CD4-positive, alpha-beta T cell treated with Interleukin-1 beta for 1 hour (primary cell): Measurements from ENCODE around the gene ERC1.
"Not testable (repeated sequence)": the region's sequence is repeated elsewhere in the genome, so short reads cannot be mapped to it uniquely, and the experiment has no call there.

Experiments
- DNase-seq, 2 donors: peaks; one replicate each; pipeline ENCODE4 v3.0.0-alpha.2; 2020 to 2022

ERC1 gene

GRCh38 chr12:1246637-1247036, 255.6 kb downstream of the ERC1 start:
- DNase-seq, result no peak

DNA sequence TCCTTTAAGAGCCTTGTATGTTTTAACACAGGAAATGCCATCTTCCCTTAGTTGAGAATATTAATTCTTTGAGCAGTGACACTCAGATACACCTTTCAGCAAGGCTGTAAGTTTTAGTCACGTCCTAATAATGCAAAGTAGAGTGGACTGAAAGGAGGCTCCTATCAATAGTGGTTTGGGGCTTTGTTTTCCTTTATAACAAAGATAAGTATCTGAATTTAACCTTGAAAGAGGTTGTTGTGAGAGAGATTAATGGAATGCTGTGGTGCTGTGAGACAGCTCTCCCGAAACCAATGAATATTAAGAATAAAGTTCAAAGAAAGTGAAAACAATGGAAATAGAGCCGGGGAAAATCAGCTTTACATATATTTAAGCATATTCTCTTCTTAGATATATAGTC, 259.6 kb downstream of the ERC1 start:
- no peak for DNase-seq

DNA sequence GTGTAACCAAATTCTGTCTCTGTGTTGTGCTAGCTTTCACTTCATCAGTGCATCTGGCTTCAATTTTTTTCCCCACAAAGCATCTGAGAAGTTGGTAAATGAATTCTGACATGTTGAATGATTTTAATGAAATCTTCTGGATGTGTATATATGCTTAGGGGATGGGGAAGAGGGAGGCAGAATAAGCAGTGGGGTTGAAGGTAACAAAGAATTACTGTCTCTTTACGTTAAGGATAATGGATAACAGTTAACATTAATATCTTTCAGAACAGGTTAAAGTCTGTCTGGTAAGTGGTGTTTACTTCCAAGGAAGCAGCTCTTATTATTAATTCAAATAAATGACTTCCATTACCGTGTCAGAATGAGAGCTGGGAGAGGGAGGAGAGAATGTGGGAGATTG, 261.7 kb downstream of the ERC1 start:
- no peak for DNase-seq

- DNase-seq, result not testable (repeated sequence)
These were observed 264.1 kb downstream of the ERC1 start for GRCh38 chr12:1255125-1255524.

- DNase-seq, result not testable (repeated sequence)
These were observed 264.8 kb downstream of the ERC1 start for GRCh38 chr12:1255854-1256253.

DNA sequence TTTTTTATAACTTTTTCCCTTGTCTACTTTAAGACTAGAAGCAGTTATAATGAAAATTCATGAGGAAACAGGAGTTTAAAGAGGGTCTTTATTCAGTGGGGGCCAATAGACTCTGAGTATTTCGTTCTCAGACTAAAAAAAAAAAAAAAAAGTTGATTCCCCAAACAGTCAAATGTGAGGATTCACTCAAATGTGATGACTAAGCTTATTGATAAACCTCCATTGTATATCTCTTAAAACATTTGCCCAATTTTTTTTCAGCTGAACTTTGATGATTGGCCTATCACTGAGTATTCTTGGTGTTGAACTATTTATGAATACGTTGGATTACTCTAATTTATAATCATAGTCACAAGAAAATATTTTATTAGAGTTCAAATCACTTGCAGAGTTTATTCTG, 265.3 kb downstream of the ERC1 start:
- no peak for DNase-seq

- DNase-seq, result no peak
These were observed 266.0 kb downstream of the ERC1 start for GRCh38 chr12:1256991-1257390.

GRCh38 chr12:1262011-1262410, 271.0 kb downstream of the ERC1 start:
- no peak for DNase-seq

DNA sequence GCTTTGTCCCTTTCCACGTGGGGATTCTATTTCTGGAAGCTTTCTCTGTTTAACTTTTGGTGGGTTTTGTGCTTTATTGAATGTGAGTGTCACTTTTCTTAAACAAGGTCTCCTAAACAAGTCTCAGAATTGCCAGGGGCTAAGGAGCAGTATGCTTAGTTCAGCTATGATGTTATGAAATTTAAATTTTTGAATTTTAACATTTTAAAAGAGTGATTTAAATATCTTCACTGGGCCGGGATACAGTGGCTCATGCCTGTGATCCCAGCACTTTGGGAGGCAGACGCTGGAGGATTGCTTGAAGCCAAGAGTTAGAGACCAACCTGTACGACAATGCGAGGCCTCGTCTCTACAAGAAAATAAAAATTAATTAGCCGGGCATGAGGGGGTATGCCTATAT, 276.2 kb downstream of the ERC1 start:
- DNase-seq, result no peak

- no peak for DNase-seq
These were observed 281.1 kb downstream of the ERC1 start for GRCh38 chr12:1272142-1272541.

- DNase-seq, result no peak
These were observed 282.0 kb downstream of the ERC1 start for GRCh38 chr12:1273051-1273450.

DNA sequence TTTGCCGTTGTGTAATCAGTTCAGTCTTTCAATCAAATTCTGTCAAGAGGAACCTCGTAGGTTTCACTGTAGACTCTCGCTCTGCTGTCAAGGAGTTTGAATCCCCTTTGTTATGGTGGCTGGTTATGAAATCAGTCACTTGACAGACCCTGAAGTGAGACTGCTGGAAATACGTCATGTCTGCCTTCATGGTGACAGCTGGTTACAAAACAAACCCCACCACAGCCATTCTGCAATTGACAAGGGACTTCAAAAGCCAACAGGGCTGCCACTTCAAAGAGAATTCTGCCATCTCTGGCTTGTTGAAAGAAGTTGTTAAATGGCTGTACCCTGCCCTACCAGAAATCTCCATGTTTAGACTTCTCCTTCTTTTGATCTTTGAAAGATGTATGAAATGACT, 286.9 kb downstream of the ERC1 start:
- DNase-seq, result peak; percentile 40 to 69

DNA sequence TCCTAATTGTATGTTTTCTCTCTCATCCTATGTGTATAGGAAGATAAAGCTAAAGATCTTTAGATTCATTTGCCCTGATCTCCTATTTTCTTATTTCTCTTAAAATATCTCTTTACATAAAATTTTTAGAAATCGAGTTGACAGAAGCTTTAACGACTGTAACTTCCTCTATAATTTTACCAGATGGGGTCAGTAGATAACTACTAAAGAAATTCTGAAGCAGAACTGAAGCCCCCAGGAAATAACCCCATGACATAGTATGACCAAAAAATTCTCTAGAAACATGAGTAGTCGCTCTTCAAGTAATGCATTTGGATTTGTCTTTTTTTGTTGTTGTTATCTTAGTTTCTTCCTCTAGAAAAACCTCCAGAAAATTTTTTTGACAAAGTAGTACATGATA, 288.0 kb downstream of the ERC1 start:
- no peak for DNase-seq

- no peak for DNase-seq
These were observed 289.0 kb downstream of the ERC1 start for GRCh38 chr12:1280059-1280458.

DNA sequence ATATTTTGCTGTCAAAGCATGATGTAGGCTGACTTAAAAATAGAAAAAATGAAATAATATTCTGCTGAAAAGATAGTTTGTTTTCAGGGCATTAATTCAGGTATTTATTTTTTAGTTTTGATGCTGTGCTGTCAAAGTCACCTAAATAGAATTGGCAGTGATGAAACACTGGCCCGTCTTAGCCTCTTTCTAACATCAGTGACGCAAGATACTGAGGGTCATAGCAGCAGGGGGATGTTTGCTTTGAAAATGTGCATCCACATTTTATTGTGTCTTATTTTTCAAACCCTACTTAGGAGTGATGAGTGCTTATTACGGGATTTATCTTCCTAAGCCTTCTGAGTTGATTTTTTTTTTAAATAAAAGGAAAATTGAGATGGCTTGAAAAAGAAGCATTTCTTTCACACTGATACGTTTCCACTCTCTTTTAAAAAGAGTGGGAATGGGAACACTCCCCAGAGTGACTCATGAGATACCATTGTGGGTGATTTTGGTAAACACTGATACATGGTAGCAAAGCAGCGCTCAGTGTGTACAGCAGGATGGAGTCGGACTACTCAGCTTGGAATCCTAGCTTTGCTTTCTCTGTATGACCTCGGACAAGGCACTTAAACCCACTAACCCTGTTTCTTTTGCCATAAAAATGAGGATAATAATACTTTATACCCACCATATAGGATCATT, 290.8 kb downstream of the ERC1 start:
- no peak for DNase-seq

- no peak for DNase-seq
These were observed 291.8 kb downstream of the ERC1 start for GRCh38 chr12:1282670-1283315.

DNA sequence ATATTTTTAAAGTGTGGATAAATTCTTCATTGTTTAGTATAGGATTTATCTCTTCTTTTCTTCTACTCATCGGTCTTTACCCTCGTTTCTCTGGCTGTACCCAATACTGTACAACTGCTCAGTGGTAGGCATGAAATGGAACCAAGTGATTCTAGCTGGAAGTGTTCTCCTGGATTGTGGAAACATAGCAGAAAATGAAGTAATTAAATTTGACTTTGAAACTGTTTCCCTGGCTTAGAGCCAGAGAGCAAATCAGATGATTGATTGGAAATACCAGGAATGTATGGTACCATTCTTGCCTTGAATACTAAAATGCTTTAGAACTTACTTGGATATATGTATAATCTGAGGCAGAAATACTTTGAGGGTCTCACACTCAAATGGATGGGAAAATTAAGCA, 292.3 kb downstream of the ERC1 start:
- DNase-seq, result no peak

- DNase-seq, result no peak
These were observed 293.6 kb downstream of the ERC1 start for GRCh38 chr12:1284611-1285010.

DNA sequence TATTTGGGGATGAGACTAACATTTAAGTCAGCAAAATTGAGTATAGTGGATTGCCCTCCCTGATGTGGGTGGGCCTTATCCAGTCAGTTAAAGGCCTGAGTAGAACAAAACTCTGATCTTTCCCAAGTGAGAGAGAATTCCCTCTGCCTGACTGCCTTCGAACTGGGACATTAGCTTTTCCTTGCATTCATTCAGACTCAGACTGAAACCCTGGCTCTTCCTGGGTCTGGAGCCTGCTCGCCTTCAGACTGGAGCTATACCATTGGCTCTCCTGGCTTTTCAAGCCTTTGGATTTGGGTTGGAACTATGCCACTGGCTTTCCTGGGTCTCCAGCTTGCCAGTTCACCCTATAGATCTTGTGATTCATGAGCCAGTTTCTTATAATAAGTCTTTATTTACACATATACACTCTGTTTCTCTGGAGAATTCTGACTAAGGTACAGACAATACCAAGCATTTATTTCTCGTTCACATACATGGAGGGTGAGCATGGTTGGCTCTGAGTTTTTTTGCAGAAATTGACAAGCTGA, 296.5 kb downstream of the ERC1 start:
- no peak for DNase-seq

- DNase-seq, result no peak
These were observed 297.3 kb downstream of the ERC1 start for GRCh38 chr12:1288333-1288732.

GRCh38 chr12:1289371-1290155, 298.5 kb downstream of the ERC1 start:
- no peak for DNase-seq

GRCh38 chr12:1290716-1291115, 299.7 kb downstream of the ERC1 start:
- DNase-seq, result no peak

- DNase-seq, result no peak
These were observed 300.7 kb downstream of the ERC1 start for GRCh38 chr12:1291601-1292332.
